B cell (primary cell): Measurements from ENCODE around the gene MYLK3. TPM values are rescaled to one million over a fixed set of nuclear protein-coding genes. Genes with fewer than 3 reads are reported as not detected.

Experiments
- ATAC-seq: fragments of 200-7000 bp; cut with Tn5 transposase; one replicate; pipeline ENCODE4 v1.10.0; 2021; ENCODE audit warnings: low read depth, mild to moderate bottlenecking, moderate number of reproducible peaks, moderate library complexity
- CTCF ChIA-PET: fragments of 350-600 bp; sonication (Branson Sonifier 250); formaldehyde crosslinking; loops from one replicate; lab custom pipeline; 2021; ENCODE audit warnings: antibody characterized with exemption, inconsistent platforms; lab: Charles Lee
- POLR2A ChIA-PET: fragments of 350-600 bp; sonication (Branson Sonifier 250); formaldehyde crosslinking; loops from one replicate; lab custom pipeline; 2021; ENCODE audit warnings: antibody characterized with exemption; lab: Charles Lee
- DNase-seq: peaks from one replicate; pipeline ENCODE4 v3.0.0; 2013
- H2AFZ ChIP-seq: 2 replicates; pipeline ENCODE4 v1.6.1; 2012; ENCODE audit warnings: mild to moderate bottlenecking, low read depth, low read length; ENCODE audit not compliant: insufficient read depth, poor library complexity, severe bottlenecking
- H3K27ac ChIP-seq, 2 donors: 1 replicate in 1 of 2; 2 replicates in 1 of 2; pipeline ENCODE4 v1.5.1; 2012 to 2013; ENCODE audit warnings: low read length in 2 of 2, mild to moderate bottlenecking in 2 of 2, moderate library complexity in 1 of 2
- H3K27me3 ChIP-seq, 4 experiments: fragments of 200-600 bp in 1 of 4; sonication (generic) in 1 of 4; replicated peaks in 1 of 4; 1 replicate in 2 of 4; 2 replicates in 2 of 4; pipeline versions ENCODE4 v1.6.1 to v1.7.0; 2013 to 2016; ENCODE audit warnings: low read length in 3 of 4, mild to moderate bottlenecking in 2 of 4, mixed read lengths in 1 of 4, moderate library complexity in 1 of 4; ENCODE audit not compliant: insufficient read depth in 4 of 4, control insufficient read depth in 3 of 4; ENCODE audit errors: control extremely low read depth in 1 of 4
- H3K36me3 ChIP-seq, 2 experiments: replicated peaks in 1 of 2; 1 replicate in 1 of 2; 2 replicates in 1 of 2; pipeline versions ENCODE4 v1.6.1 to v1.7.1; 2013; ENCODE audit warnings: low read length in 1 of 2; ENCODE audit not compliant: insufficient read depth in 2 of 2, control insufficient read depth in 1 of 2; ENCODE audit errors: control extremely low read depth in 1 of 2, extremely low read depth in 1 of 2
- H3K4me1 ChIP-seq, 2 donors: fragments of 200-600 bp in 1 of 2; sonication (generic) in 1 of 2; 1 replicate in 1 of 2; 2 replicates in 1 of 2; pipeline versions ENCODE4 v1.5.1 to v1.6.1; 2013 to 2017; ENCODE audit warnings: low read length in 2 of 2; ENCODE audit not compliant: control insufficient read depth in 2 of 2, insufficient read depth in 2 of 2
- H3K4me2 ChIP-seq: replicated peaks from 2 replicates; pipeline ENCODE3; 2012; ENCODE audit warnings: mild to moderate bottlenecking, low read depth, low read length; ENCODE audit not compliant: poor library complexity, severe bottlenecking
- H3K4me3 ChIP-seq, 5 experiments: fragments of 200-600 bp in 1 of 5; sonication (generic) in 1 of 5; 1 replicate in 3 of 5; 2 replicates in 2 of 5; pipeline versions ENCODE4 v1.5.1 to v1.7.0; 2011 to 2016; ENCODE audit warnings: low read length in 4 of 5, mild to moderate bottlenecking in 4 of 5, low read depth in 2 of 5, control low read depth in 1 of 5, moderate library complexity in 1 of 5; ENCODE audit not compliant: insufficient read depth in 1 of 5; ENCODE audit errors: control extremely low read depth in 1 of 5, extremely low read depth in 1 of 5
- H3K79me2 ChIP-seq: fragments of 200-600 bp; sonication (generic); one replicate; pipeline ENCODE4 v1.6.0; 2016; ENCODE audit warnings: low read length; ENCODE audit not compliant: control insufficient read depth, insufficient read depth
- H3K9ac ChIP-seq: fragments of 200-600 bp; sonication (generic); 2 replicates; pipeline ENCODE4 v1.6.1; 2017; ENCODE audit warnings: mild to moderate bottlenecking, low read length, moderate library complexity
- H3K9me3 ChIP-seq, 3 donors: one replicate each; pipeline versions ENCODE4 v1.6.1 to v1.7.1; 2013; ENCODE audit warnings: low read length in 2 of 3; ENCODE audit not compliant: control insufficient read depth in 2 of 3, insufficient read depth in 1 of 3; ENCODE audit errors: control extremely low read depth in 1 of 3
- H4K20me1 ChIP-seq: 2 replicates; pipeline ENCODE4 v1.6.0; 2012; ENCODE audit warnings: mild to moderate bottlenecking, low read length; ENCODE audit not compliant: insufficient read depth, control insufficient read depth, poor library complexity, severe bottlenecking
- H3K27ac Mint-ChIP-seq: one replicate; pipeline ENCODE4 v1.8.0; 2021; ENCODE audit warnings: mixed read lengths
- H3K27me3 Mint-ChIP-seq: one replicate; pipeline ENCODE4 v1.8.0; 2021; ENCODE audit warnings: mixed read lengths
- H3K4me1 Mint-ChIP-seq: one replicate; pipeline ENCODE4 v1.8.0; 2021; ENCODE audit warnings: mixed read lengths
- H3K4me3 Mint-ChIP-seq: one replicate; pipeline ENCODE4 v1.8.0; 2021; ENCODE audit warnings: mixed read lengths
- H3K9me3 Mint-ChIP-seq: one replicate; pipeline ENCODE4 v1.8.0; 2022; ENCODE audit warnings: mixed read lengths; ENCODE audit not compliant: insufficient read depth
- EZH2 ChIP-seq: IDR thresholded peaks from 2 replicates; pipeline ENCODE4 v1.6.1; 2012; ENCODE audit warnings: borderline replicate concordance, low read depth, mild to moderate bottlenecking, moderate library complexity, low read length; ENCODE audit not compliant: insufficient read depth, poor library complexity, severe bottlenecking
- WGBS: methylation state at CpG from one replicate; pipeline ENCODE4 v1.1.5; 2013; ENCODE audit warnings: missing lambda C conversion rate; ENCODE audit not compliant: insufficient coverage; 5-methylcytosine and 5-hydroxymethylcytosine counted together
- intact Hi-C: fragments of 100-400 bp; cut with micrococcal nuclease; formaldehyde crosslinking; loops from one replicate; pipeline ENCODE4 v1.10.0; 2022
- polyA plus RNA-seq: library from polyadenylated mRNA; depleted of rRNA; stranded (reverse); fragments of >200 nt; gene quantifications from 2 replicates; pipeline ENCODE4 v1.2.3, GENCODE V29; 2012
- total RNA-seq, 2 donors: library from RNA; stranded (reverse); fragments of 120-200 nt in 1 of 2; gene quantifications; 1 replicate in 1 of 2; 2 replicates in 1 of 2; pipeline versions ENCODE4 v1.2.3 to v1.2.4, GENCODE V29; 2013 to 2022
- TF ChIP-seq, protein P1 (sequence below): fragments of 200-600 bp; IDR thresholded peaks from one replicate; pipeline ENCODE4 v1.8.0; 2022; ENCODE audit warnings: antibody characterized with exemption, mild to moderate bottlenecking

The MYLK3 gene
- total and polyA plus RNA-seq, 2 donors (not counting 1 experiment from before 2014, with no cell fraction given) = 0.01 to 0.10 TPM

DNA sequence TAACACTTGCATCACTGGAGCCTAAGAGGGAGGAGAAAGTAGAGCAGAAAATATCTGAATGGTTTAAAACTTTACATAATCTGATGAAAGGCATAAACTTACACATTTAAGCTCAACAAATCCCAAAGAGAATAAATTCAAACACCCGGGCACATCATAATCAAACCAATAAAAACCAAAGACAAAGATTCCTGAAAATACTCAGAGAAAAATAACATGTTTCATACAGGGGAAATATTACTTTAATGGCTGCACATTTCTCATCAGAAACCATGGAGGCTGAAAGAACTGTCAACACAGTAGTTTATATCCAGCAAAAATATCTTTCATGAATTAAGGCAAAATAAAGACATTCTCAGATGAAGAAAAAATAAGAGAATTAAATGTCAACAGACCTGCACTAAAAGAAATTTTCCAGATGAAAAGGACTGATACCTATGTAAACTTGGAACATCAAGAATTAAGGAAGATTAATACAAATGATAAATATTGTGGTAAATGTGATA is 48.7 kb upstream of the MYLK3 start:
- ChIA-PET POLR2A (no interaction called here), CTCF (interaction anchor here (0.8 to 1.5 kb wide), 2 partner anchors 12 to 107 kb away, joined by 3 to 4 read pairs; no protein-coding TSS in a partner anchor)
- WGBS = no CpG with 5 or more reads among the region's 1 CpG
- no peak overlapping the region for H3K4me3 Mint-ChIP-seq
- Histone ChIP-seq H3K27me3 (no peaks in the 10 kb centered on the region), H3K4me3 (no peak overlapping the region), H3K36me3 (no peaks in the 10 kb centered on the region), H2AFZ (no peak overlapping the region), H3K27ac (no peak overlapping the region), H3K9me3 (peaks cover 5 to 13% (median 11%) of the 10 kb centered on the region in 3 donors), H3K4me1 (peaks cover under 1% of the 10 kb centered on the region in 2 donors), H3K79me2 (peaks cover 4% of the 10 kb centered on the region), H4K20me1 (no peaks in the 10 kb centered on the region), H3K4me2 (no peak overlapping the region), H3K9ac (no peak overlapping the region)
- no peak for DNase-seq
- peaks cover 12% of the 10 kb centered on the region for H3K9me3 Mint-ChIP-seq
- H3K27me3 Mint-ChIP-seq = no peaks in the 10 kb centered on the region
- ATAC-seq = no peak
- TF ChIP-seq, protein P1, sequence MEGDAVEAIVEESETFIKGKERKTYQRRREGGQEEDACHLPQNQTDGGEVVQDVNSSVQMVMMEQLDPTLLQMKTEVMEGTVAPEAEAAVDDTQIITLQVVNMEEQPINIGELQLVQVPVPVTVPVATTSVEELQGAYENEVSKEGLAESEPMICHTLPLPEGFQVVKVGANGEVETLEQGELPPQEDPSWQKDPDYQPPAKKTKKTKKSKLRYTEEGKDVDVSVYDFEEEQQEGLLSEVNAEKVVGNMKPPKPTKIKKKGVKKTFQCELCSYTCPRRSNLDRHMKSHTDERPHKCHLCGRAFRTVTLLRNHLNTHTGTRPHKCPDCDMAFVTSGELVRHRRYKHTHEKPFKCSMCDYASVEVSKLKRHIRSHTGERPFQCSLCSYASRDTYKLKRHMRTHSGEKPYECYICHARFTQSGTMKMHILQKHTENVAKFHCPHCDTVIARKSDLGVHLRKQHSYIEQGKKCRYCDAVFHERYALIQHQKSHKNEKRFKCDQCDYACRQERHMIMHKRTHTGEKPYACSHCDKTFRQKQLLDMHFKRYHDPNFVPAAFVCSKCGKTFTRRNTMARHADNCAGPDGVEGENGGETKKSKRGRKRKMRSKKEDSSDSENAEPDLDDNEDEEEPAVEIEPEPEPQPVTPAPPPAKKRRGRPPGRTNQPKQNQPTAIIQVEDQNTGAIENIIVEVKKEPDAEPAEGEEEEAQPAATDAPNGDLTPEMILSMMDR = no peak
- TF ChIP-seq EZH2 = no peak
- intact Hi-C loops = no loop called here
- H3K27ac Mint-ChIP-seq = no peak overlapping the region
- peaks cover 7% of the 10 kb centered on the region for H3K4me1 Mint-ChIP-seq

DNA sequence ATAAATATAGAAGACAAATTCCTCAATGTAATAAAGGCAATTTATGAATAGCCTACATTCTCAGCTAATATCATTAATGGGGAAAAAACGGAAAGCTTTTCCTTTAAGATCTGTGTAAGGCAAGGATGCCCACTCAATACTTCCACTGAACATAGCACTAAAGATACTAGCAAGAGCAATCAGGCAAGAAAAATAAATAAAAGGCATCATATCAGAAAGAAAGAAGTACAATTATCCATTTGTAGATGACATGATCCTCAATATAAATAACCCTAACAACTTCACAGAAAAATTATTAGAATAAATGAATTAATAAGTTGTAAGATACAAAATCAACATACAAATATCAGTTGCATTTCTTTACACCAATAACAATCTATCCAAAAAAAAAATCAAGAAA is 45.7 kb upstream of the MYLK3 start:
- no peak overlapping the region for H3K27ac ChIP-seq
- peaks cover 4% of the 10 kb centered on the region for H3K79me2 ChIP-seq
- no peak overlapping the region for H3K4me2 ChIP-seq
- H3K4me3 ChIP-seq = no peak overlapping the region
- H3K4me1 ChIP-seq = peaks cover 19 to 25% of the 10 kb centered on the region in 2 donors
- H3K36me3 ChIP-seq = no peaks in the 10 kb centered on the region
- no peak overlapping the region for H3K9ac ChIP-seq
- no peak for TF ChIP-seq EZH2
- TF ChIP-seq, protein P1 = no peak
- intact Hi-C loops = no loop called here
- H3K9me3 ChIP-seq = peaks cover 5 to 13% (median 11%) of the 10 kb centered on the region in 3 donors
- H3K27me3 ChIP-seq = no peaks in the 10 kb centered on the region
- CTCF ChIA-PET = no interaction called here
- Mint-ChIP-seq H3K4me1 (peaks cover 31% of the 10 kb centered on the region), H3K27me3 (no peaks in the 10 kb centered on the region), H3K4me3 (no peak overlapping the region), H3K27ac (no peak overlapping the region), H3K9me3 (peaks cover 12% of the 10 kb centered on the region)
- no peaks in the 10 kb centered on the region for H4K20me1 ChIP-seq
- WGBS = no CpG with 5 or more reads among the region's 1 CpG
- no peak overlapping the region for H2AFZ ChIP-seq
- POLR2A ChIA-PET = no interaction called here
- DNase-seq (no peak), ATAC-seq (no peak)
